ENCODE measurements around the gene GRIK2. TPM values are rescaled to one million over a fixed set of nuclear protein-coding genes. Genes with fewer than 3 reads are reported as not detected.

GRIK2 gene
- total RNA-seq, 1 experiment from 2014 or later = 0.29 TPM

DNA sequence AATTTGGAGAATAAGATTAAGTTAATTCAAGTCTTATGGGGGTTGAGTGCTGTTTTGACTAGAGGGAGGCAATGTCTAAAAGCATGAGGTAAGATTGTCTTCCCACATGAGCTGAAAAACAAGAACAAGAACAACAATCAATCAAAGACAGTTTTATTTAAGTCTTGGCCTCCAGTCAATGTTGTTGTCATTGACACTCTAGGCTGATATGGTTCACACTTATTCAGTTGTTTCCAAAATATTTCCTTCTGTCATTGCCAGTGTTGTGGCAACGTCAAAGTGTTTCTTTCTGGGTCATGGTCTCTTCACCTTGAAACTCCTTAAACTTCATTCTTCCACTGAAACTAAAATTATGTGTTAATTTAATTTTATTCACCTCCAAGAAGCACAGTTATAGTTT is 72.4 kb downstream of the GRIK2 start:
- no peak for DNase-seq
- H3K4me1 ChIP-seq = no peaks in the 10 kb centered on the region
- intact Hi-C loops (cut with micrococcal nuclease; ENCODE audit: unreplicated experiment) = no loop called here
- no peaks in the 10 kb centered on the region for H3K9me3 ChIP-seq
- no peaks in the 10 kb centered on the region for H3K36me3 ChIP-seq (ENCODE audit: control insufficient read depth, insufficient read depth, low read length)
- ChIA-PET CTCF (no interaction called here), POLR2A (no interaction called here)
- H3K36me3 Mint-ChIP-seq (ENCODE audit: insufficient read depth, unreplicated experiment) = no peaks in the 10 kb centered on the region
- no peak overlapping the region for H3K4me3 ChIP-seq (ENCODE audit: low read depth, low read length)
- no peaks in the 10 kb centered on the region for H3K27me3 ChIP-seq (replicated peaks; ENCODE audit: control insufficient read depth, insufficient read depth, low read length)
- H3K9me3 Mint-ChIP-seq (ENCODE audit: unreplicated experiment) = no peaks in the 10 kb centered on the region
- no peak overlapping the region for H3K27ac Mint-ChIP-seq (ENCODE audit: unreplicated experiment)
- H3K27me3 Mint-ChIP-seq (ENCODE audit: insufficient read depth, unreplicated experiment) = no peaks in the 10 kb centered on the region
- no TSS peak for BruUV-seq (replicated peaks)
- H3K4me3 Mint-ChIP-seq (ENCODE audit: unreplicated experiment) = no peak overlapping the region
- no peaks in the 10 kb centered on the region for H3K4me1 Mint-ChIP-seq (ENCODE audit: low read depth, unreplicated experiment)
- TF ChIP-seq, protein P1, sequence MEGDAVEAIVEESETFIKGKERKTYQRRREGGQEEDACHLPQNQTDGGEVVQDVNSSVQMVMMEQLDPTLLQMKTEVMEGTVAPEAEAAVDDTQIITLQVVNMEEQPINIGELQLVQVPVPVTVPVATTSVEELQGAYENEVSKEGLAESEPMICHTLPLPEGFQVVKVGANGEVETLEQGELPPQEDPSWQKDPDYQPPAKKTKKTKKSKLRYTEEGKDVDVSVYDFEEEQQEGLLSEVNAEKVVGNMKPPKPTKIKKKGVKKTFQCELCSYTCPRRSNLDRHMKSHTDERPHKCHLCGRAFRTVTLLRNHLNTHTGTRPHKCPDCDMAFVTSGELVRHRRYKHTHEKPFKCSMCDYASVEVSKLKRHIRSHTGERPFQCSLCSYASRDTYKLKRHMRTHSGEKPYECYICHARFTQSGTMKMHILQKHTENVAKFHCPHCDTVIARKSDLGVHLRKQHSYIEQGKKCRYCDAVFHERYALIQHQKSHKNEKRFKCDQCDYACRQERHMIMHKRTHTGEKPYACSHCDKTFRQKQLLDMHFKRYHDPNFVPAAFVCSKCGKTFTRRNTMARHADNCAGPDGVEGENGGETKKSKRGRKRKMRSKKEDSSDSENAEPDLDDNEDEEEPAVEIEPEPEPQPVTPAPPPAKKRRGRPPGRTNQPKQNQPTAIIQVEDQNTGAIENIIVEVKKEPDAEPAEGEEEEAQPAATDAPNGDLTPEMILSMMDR (IDR thresholded peaks at IDR 0.05; ENCODE audit: insufficient read depth in 1 of 2, low read depth in 1 of 2, low read length in 1 of 2, severe bottlenecking in 1 of 2, unreplicated experiment in 1 of 2) = no peak

DNA sequence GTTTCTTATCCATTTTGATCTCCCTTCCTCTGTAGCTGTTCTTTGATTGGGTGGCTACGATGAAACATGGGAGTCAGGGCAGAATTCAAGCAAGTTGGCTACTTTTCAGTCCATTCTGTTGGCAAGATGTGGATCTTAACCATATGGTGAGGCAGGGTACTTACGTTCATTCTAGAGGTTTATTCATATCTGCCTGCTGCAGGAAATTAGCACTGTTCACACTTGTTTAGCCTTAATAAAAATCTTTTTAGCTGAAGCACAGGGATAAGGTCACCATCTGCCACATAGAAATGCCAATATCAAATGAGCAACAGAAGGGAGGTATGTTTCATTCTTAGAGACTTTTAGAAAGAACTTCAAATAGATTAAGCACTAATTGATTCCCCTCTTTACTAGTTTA is 83.9 kb downstream of the GRIK2 start:
- Histone ChIP-seq H3K9me3 (no peaks in the 10 kb centered on the region), H3K4me3 (ENCODE audit: low read depth, low read length) (no peak overlapping the region), H3K4me1 (no peaks in the 10 kb centered on the region), H3K27me3 (replicated peaks; ENCODE audit: control insufficient read depth, insufficient read depth, low read length) (no peaks in the 10 kb centered on the region), H3K36me3 (ENCODE audit: control insufficient read depth, insufficient read depth, low read length) (no peaks in the 10 kb centered on the region)
- no peaks in the 10 kb centered on the region for H3K9me3 Mint-ChIP-seq (ENCODE audit: unreplicated experiment)
- H3K36me3 Mint-ChIP-seq (ENCODE audit: insufficient read depth, unreplicated experiment) = no peaks in the 10 kb centered on the region
- H3K27ac Mint-ChIP-seq (ENCODE audit: unreplicated experiment) = no peak overlapping the region
- no peak overlapping the region for H3K4me3 Mint-ChIP-seq (ENCODE audit: unreplicated experiment)
- no peaks in the 10 kb centered on the region for H3K27me3 Mint-ChIP-seq (ENCODE audit: insufficient read depth, unreplicated experiment)
- BruUV-seq (replicated peaks) = no TSS peak
- intact Hi-C loops (cut with micrococcal nuclease; ENCODE audit: unreplicated experiment) = no loop called here
- TF ChIP-seq, protein P1 (IDR thresholded peaks at IDR 0.05; ENCODE audit: insufficient read depth in 1 of 2, low read depth in 1 of 2, low read length in 1 of 2, severe bottlenecking in 1 of 2, unreplicated experiment in 1 of 2) = no peak
- CTCF ChIA-PET = no interaction called here
- POLR2A ChIA-PET = no interaction called here
- no peak for DNase-seq
- H3K4me1 Mint-ChIP-seq (ENCODE audit: low read depth, unreplicated experiment) = no peaks in the 10 kb centered on the region

DNA sequence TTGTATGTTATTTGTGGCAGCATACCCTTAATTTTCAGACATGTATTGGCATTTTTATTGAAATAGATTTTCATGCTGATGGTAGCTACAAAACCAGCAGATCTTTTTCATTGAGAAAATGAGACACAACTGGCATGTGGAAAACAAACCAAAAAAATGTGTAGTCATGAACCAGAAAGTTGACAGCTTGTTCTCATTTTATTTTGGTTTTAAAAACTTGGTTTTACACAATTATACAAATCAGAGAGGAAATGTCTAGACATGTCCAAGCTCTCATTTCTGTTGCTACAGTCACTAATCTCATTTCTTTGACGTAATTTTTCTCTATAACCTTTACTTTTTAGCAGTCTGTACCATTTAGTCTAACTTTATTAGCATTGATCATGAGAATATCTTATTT is 85.4 kb downstream of the GRIK2 start:
- no TSS peak for BruUV-seq (replicated peaks)
- Mint-ChIP-seq H3K27ac (ENCODE audit: unreplicated experiment) (no peak overlapping the region), H3K9me3 (ENCODE audit: unreplicated experiment) (no peaks in the 10 kb centered on the region), H3K27me3 (ENCODE audit: insufficient read depth, unreplicated experiment) (no peaks in the 10 kb centered on the region), H3K4me3 (ENCODE audit: unreplicated experiment) (no peak overlapping the region), H3K4me1 (ENCODE audit: low read depth, unreplicated experiment) (no peaks in the 10 kb centered on the region), H3K36me3 (ENCODE audit: insufficient read depth, unreplicated experiment) (no peaks in the 10 kb centered on the region)
- POLR2A ChIA-PET = no interaction called here
- TF ChIP-seq, protein P1 (IDR thresholded peaks at IDR 0.05; ENCODE audit: insufficient read depth in 1 of 2, low read depth in 1 of 2, low read length in 1 of 2, severe bottlenecking in 1 of 2, unreplicated experiment in 1 of 2) = no peak
- no peak for DNase-seq
- Histone ChIP-seq H3K4me1 (no peaks in the 10 kb centered on the region), H3K36me3 (ENCODE audit: control insufficient read depth, insufficient read depth, low read length) (no peaks in the 10 kb centered on the region), H3K4me3 (ENCODE audit: low read depth, low read length) (no peak overlapping the region), H3K9me3 (no peaks in the 10 kb centered on the region), H3K27me3 (replicated peaks; ENCODE audit: control insufficient read depth, insufficient read depth, low read length) (no peaks in the 10 kb centered on the region)
- CTCF ChIA-PET = no interaction called here
- intact Hi-C loops (cut with micrococcal nuclease; ENCODE audit: unreplicated experiment) = no loop called here
